WI38 (cell line): ENCODE data around the gene YWHAQ.
"Not testable (repeated sequence)": the region's sequence is repeated elsewhere in the genome, so short reads cannot be mapped to it uniquely, and the experiment has no call there.

Source experiments
- H3K4me3 ChIP-seq: 2 replicates; pipeline ENCODE4 v1.5.1; 2011; ENCODE audit warnings: low read depth, mild to moderate bottlenecking, control low read depth, low read length
- CTCF ChIP-seq: IDR thresholded peaks from 2 replicates; pipeline ENCODE4 v1.5.1; 2012; ENCODE audit warnings: low read depth, mild to moderate bottlenecking, control low read depth, low read length

YWHAQ gene

GRCh38 chr2:9631553-9631819, 689 bp upstream of the YWHAQ start:
- peak overlapping the region; percentile 90 for H3K4me3 ChIP-seq
- TF ChIP-seq CTCF = no peak

GRCh38 chr2:9630117-9630735, 571 bp downstream of the YWHAQ start:
- TF ChIP-seq CTCF = no peak

GRCh38 chr2:9629222-9630116, 1.3 kb downstream of the YWHAQ start:
- H3K4me3 ChIP-seq = peak overlapping the region; percentile 90

More at GRCh38 chr2:9630117-9630735, 571 bp downstream of the YWHAQ start:
- H3K4me3 ChIP-seq = peak overlapping the region; percentile 90

GRCh38 chr2:9627310-9627709, 3.5 kb downstream of the YWHAQ start:
- no peak for TF ChIP-seq CTCF
- no peak overlapping the region for H3K4me3 ChIP-seq

More at GRCh38 chr2:9629222-9630116, 1.3 kb downstream of the YWHAQ start:
- TF ChIP-seq CTCF = no peak

GRCh38 chr2:9623151-9623550, 7.6 kb downstream of the YWHAQ start:
- no peak for TF ChIP-seq CTCF
- H3K4me3 ChIP-seq = no peak overlapping the region

- H3K4me3 ChIP-seq = not testable (repeated sequence)
These were observed 9.1 kb downstream of the YWHAQ start for GRCh38 chr2:9621655-9622054.

GRCh38 chr2:9618410-9618809, 12.4 kb downstream of the YWHAQ start:
- H3K4me3 ChIP-seq = no peak overlapping the region

More at GRCh38 chr2:9618410-9618809, 12.4 kb downstream of the YWHAQ start:
- no peak for TF ChIP-seq CTCF
